ENCODE data around the gene ELMO1.

Gene ELMO1

GRCh38 chr7:37111459-37111858 is 337.2 kb downstream of the ELMO1 start:
- DNase-seq = no peak

DNA sequence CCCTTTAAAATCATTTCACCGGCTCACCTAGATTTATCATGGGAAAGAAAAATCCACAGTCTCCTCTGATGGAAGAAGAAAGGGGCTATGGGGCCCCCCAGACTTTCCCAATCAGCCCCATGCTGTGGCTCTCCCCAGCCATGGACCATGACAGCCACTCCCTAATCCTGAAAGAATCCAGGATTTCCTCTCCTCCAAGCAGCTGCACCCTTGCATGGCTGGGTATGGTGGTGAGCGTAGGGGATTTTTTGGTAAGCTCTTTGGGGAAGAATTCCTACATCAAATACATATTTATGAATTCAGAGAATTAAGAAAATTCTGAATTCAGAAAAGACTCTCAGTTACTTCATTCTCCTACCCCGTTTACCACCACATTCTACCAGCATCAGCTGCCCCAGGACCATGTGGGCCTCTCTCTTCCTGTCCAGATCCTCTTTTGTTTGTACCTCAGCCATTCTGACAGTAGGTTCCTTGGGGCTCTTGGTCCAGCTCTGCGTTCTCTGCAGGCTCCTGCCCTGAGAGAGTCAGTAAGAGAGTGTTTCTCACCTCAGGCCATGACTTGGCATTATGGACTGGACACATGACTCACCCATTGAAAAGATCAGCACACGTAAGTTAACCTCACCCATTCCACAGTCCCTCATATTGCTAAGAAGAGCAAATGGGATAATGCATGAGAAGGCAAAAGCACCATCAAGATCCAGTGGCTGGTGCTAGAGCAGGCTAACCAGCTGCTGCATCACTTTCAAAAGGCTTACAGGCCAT is 337.8 kb downstream of the ELMO1 start:
- no peak for DNase-seq

GRCh38 chr7:37109843-37110242 is 338.8 kb downstream of the ELMO1 start:
- DNase-seq = no peak

DNA sequence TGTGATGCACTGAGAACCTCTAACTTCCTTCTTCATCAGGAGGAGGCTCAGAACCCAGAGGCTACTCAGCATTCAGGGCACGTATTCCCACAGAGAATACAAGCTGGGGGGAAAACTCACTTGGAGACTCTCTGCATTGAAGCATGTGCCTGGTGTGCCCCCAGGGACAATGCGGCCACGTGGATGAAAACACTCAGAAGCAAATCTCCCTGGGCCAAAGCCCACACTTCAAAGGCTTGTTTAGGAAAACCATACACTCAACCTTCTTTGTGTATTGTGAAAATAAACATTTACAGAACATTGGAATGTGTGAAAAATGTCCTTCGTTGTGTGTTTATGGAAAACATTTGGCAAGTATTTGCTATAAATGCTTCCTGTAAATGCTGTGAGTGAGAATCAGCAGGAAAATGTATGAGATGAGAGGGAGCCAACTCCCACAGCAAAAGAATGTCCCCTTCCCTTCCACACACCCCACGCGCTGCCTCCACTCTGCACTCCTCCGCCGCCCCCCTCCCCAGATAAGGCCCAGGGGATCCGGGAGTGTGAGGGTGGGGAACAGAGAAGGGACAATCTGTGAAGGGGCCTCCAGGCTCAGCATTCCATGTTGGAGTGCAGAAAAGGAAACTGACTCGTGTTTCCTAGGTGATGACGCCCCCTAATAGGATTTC is 339.5 kb downstream of the ELMO1 start:
- no peak for DNase-seq

- DNase-seq = no peak
Observed at GRCh38 chr7:37108615-37109014, 340.0 kb downstream of the ELMO1 start.

- no peak for DNase-seq
Observed at GRCh38 chr7:37107047-37107750, 341.5 kb downstream of the ELMO1 start.

GRCh38 chr7:37105762-37106161 is 342.9 kb downstream of the ELMO1 start:
- no peak for DNase-seq

DNA sequence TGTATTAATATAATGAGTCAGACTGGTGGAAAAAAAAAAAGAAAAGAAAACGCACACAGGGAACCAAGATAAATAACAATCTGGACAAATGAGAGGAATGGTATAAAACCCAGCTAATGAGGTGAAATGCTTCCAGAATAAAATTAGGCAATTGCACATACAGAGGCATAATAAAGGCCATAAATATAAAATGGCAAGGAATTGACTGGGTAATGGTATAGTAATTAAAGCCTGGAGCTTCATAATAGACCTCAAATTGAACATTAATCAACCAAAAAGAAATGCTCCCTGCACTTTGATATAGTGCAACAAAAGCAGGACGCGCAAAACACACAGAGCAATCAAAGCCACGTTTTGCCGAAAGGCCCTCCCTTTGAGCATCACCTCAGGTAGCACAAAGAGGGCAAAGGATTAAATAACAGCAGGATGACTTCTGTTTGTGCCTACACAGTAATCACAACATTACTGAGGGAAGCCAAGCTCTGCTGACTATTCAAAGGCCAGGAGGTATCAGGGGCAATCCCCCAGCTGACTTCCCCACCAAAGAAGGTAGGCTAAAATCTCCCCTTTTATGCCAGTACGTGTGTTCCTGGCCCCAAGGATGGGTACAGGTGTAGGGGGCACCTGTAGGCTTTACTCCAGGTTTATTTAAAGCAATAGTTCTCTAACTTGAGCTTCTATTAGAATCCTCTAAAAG is 343.7 kb downstream of the ELMO1 start:
- no peak for DNase-seq

DNA sequence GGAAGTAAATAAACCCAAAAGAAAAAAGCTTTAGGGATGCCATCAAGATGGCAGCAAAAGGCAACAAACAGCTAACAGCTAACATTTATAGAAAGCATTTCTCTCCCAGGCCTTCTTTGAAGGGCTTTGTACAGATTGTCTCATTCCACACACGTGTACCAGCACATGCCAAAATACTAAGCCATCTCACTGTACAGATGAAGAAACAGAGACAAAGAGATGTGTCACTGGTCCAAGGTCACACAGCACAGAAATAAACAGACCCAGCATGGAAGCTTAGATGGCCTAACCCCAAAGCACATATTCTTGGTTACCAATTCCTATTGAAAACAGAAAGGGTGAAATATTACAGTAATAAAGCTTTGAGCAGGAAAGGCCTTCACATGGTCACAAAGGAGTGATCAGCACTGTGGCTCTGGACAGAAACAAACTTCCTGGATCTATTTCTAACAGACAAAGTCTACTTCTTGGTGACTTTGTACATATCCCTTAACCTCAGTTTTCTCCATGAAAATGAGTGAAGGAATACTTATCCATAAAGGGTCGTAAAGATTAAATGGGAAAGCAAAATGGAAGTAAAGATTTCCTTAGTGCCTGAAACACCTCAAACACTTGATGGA is 346.0 kb downstream of the ELMO1 start:
- no peak for DNase-seq

DNA sequence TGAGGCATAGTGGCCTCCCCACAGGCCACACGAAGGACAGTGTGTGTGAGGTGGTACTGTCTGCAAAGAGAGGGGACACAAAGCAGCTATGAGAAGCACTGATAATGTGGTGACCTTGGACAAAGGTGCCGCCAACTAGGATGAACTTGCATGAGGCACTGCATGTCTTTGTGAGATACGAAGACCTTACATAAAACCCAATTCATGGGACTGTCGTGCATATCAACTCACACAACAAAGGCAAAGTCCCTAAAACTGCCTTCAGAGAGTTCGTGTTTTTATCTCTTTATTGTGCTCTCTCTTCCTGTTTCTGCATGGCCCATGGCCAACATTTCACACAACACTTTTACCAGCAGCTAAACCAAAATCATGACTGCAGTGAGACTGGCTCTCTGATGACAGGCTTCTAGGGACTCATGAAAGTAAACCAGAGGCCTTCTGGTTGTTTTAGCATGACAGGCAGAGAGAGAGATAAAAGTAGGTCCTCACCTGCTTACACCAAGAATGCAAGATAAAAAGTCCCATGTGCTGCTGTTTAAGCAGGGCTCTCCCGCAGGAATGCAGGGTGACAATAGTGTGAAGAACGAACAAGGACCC is 347.8 kb downstream of the ELMO1 start:
- DNase-seq = no peak

- DNase-seq = no peak
Observed at GRCh38 chr7:37098762-37099161, 349.9 kb downstream of the ELMO1 start.

- DNase-seq = no peak
Observed at GRCh38 chr7:37097983-37098382, 350.7 kb downstream of the ELMO1 start.

DNA sequence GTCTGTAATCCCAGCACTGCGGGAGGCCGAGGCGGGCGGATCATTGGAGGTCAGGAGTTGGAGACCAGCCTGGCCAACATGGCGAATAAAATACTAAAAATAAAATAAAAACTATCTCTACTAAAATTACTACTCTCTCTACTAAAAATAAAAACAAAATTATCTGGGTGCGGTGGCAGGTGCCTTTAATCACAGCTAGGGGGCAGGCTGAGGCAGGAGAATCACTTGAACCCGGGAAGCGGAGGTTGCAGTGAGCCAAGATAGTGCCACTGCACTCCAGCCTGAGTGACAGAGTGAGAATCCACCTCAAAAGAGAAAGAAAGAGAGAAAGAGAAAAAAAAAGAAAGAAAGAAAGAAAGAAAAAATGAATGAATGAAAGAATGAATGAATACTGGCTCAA is 351.4 kb downstream of the ELMO1 start:
- no peak for DNase-seq

- no peak for DNase-seq
Observed at GRCh38 chr7:37096341-37096740, 352.3 kb downstream of the ELMO1 start.

DNA sequence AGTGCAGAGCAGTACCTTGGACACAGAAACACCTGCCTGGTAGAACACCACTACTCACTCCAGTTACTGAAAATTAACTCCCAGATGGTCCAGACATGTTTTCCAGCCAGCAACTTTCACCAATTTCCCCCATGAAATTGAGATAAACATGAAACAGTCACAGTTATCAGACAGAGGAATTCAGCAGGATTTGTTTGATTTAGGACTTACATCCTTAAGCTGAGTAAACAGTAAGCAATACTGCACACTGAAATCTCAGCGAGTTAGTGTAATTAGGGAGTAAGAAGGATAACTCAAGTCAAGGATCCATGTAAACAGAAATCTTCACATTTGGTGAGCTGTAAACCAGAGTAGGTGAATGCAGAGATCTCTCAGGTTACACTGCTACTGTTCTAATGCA is 353.5 kb downstream of the ELMO1 start:
- no peak for DNase-seq

DNA sequence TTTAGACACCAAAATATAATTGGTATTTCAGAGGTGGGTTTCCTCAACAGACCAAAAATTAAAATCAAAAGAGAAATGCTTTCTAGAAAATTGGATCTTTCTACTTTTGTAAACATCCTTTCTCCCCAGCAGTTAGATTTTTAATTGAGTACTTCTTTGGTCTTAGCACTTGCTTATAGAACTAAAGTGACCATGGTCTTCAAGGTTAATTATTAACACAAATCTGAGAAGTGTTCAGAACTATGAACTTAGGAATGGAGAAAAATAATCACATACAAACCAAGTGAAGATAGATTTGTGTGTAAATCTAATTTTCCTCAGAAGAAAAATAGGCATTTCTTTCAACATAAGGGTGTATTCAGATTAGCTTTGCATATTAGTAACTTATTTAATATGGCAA is 355.4 kb downstream of the ELMO1 start:
- DNase-seq = no peak

DNA sequence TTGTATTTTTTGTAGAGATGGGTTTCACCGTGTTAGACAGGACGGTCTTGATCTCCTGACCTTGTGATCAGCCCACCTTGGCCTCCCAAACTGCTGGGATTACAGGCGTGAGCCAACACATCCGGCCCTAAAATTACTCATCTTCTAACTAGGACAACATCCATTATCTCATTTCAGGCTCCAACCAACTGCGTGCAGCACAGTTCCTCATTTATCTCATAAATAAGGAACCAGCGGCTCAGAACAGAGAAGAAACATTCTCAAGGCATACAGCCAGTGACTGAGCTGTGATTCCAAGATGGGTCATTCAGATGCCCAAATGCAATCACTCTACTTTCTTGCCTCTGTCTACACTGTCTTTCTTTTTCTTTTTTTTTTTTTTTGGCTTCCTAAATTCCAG is 356.1 kb downstream of the ELMO1 start:
- no peak for DNase-seq

DNA sequence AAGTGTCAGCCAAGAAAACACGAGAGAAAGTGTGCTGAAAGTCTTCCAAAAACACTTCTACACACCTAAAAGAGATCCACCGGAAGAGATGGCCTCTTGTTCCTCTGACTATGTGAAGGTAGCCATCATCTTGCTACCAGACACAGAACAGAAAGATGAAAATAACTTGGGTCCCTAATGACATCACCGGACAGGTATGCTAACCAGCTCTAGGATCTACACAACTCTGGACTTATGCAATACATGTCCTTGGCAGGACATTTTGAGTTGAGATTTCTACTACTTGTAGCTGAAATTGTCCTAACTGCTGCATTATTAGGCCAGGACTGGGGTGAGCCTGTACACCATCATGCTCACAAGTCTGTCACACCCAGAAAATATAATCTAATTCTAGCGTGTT is 358.7 kb downstream of the ELMO1 start:
- no peak for DNase-seq

DNA sequence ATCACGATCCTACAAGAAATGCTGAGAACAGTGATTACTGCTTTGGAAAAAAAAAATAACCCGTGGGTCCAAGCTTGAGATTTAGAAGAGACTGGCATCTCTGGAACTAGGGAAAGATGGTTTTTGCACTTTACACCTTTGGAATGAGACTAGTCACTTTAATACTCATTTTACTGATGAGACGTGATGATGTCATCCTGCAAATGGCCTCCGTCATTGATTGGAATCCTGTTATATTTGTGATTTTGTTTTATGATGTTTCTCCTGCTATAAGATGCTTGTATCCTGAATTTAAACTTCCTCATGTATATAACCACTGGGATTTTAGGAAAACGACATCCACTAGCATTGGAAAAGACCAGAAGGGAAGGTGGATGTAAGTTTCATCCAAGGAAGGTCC is 363.1 kb downstream of the ELMO1 start:
- DNase-seq = no peak

DNA sequence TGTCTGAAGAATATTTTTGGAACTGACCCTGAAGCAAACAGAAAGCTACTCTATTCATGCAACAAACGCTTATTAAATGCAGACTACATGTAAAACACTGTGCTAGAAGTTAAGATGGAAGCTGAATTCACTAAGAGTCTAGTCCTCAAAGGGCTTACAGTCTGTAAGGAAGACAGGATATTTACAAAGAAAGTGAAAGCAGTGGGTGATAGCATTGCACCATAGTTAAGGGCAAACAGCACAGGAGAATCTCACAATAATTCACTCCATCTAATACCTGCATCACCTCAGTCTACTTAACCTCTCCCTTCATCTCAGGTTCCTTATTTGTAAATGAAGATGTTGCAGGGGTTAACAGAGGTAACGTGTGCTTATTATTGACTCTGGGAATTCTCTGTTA is 364.4 kb downstream of the ELMO1 start:
- DNase-seq = no peak

DNA sequence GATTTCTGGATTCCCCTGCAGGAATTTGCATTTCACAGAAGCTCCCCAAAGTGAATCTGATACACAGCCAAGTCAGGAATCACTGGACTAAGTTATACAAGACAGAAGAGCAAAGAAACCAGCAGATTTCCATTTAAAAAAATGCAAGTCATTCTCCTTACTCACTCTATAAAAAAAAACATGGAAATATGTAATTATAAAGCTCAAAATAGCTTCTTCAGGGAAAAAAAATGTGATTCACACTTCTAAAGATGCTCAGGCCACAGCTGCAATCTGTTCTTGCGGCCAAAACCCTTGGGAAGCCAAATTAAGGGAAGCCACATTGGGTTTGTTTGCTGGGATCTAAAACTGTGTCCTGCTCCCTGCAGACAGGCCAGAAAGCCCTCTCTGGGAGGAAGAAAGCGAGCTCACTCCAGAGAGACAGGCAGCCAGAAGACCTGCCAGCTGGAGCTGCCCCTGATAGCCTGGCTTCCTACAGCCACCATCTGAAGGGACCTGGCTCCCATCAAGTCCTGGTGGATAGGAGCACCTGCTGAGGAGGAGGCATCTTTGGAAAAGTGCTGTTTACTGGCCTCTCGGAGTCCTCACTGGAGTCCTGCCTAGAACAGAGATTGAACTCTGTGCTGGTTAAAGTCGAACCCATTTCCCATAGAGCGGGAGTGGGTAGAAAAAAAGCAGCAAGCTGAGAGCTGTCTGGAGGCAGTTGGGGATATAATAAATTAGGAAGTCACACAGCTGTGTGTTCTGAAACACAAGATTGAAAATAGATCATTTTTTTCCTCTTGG is 365.2 kb downstream of the ELMO1 start:
- no peak for DNase-seq

- peak; percentile 49 for DNase-seq
Observed at GRCh38 chr7:37081436-37081835, 367.2 kb downstream of the ELMO1 start.

Measured in CD4-positive, alpha-beta T cell treated with Interleukin-17A for 4 hours (primary cell).